Measurements from ENCODE around the gene LRG1.

The LRG1 gene, protein sequence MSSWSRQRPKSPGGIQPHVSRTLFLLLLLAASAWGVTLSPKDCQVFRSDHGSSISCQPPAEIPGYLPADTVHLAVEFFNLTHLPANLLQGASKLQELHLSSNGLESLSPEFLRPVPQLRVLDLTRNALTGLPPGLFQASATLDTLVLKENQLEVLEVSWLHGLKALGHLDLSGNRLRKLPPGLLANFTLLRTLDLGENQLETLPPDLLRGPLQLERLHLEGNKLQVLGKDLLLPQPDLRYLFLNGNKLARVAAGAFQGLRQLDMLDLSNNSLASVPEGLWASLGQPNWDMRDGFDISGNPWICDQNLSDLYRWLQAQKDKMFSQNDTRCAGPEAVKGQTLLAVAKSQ

DNA sequence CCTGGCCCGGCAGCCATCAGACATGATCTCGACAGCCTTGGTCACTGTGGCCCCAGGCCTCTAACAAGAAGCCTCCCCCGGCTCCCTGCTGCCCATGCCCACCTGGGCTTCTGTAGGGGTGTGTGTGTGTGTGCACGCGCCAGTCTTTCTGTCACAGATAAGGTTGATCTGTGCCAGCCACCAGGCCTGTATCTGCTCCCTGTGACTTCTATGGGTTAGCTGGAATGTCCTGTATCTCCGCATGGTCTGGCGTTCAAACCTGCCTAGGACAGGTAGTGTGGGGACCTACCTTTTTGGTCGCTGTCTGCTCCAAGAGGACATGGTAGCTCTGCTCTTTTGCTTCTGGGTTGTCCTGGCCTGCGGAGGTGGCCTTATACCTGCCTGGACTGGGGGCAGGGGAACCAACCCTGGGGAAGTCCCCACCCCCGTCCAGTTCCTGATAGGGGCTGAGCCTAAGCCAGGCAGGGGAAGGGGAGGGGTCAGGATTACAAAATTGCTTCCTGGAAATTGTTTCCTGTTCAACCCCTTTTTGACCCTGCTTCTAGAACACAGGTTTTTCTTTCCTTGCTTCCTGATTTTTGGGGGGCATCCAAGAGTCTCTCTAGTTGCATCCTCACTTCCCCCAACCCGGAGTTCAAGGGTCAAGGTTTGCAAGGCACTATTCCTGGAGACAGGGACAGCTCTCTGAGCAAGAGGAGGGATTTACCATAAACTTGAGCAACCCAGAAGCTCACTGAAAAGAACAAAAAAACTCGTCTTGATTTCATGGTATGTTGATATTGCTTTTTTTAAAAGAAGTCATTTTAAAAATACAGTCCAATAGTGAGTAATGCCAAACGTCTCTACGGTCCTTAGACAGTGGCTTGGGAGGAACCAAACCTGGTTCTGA lies at the start of gene LRG1:
TSS of gene LRG1 (minus strand) at position 344 of the 889 bp plus-strand sequence. CDS start at position 321, 23 bp downstream.
- TF ChIP-seq GATA3 (IDR thresholded peaks at IDR 0.05; ENCODE audit: low read depth, low read length), result no peak
- no peak for TF ChIP-seq GATA2 (IDR thresholded peaks at IDR 0.05; ENCODE audit: low read depth, low read length)

DNA sequence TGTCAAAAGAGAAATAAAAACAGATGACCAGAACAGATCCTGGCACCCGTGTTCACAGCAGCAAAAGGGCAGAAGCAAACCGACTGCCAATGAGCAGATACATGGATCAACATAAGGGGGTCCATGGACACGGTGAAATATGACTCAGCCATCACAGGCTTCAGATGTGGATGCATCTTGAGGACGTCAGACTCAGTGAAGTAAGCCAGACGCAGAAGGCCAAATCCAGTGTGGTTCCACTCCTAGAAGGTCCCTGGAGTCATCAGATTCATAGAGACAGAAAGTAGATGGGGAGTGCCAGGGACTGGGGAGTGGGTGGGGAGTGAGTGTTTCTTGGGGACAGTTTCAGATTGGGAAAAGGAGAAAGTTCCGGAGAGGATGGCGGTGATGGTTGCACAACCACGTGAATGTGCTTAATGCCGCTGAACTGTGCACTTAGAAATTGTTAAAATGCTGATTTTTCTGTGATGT lies 48.5 kb upstream of the LRG1 start:
- TF ChIP-seq GATA2 (IDR thresholded peaks at IDR 0.05; ENCODE audit: low read depth, low read length) (no peak), GATA3 (IDR thresholded peaks at IDR 0.05; ENCODE audit: low read depth, low read length) (no peak)

DNA sequence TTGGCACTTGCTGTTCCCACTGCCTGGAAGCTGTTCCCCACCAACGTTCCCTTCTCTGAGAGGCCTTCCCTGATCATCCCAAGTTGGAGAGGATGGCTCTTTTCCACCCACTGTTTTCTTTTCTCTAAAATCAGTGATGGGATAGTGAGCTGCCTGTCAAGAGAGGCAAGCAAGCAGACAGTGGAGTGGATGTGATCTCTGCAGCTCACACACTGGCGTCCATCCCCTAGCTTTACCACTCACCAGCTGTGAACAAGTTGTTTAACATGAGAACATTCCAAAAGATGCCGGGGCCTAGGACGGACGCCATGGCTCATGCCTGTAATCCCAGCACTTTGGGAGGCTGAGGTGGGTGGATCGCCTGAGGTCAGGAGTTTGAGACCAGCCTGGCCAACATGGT lies 47.7 kb upstream of the LRG1 start:
- TF ChIP-seq GATA3 (IDR thresholded peaks at IDR 0.05; ENCODE audit: low read depth, low read length), result no peak
- TF ChIP-seq GATA2 (IDR thresholded peaks at IDR 0.05; ENCODE audit: low read depth, low read length), result no peak

DNA sequence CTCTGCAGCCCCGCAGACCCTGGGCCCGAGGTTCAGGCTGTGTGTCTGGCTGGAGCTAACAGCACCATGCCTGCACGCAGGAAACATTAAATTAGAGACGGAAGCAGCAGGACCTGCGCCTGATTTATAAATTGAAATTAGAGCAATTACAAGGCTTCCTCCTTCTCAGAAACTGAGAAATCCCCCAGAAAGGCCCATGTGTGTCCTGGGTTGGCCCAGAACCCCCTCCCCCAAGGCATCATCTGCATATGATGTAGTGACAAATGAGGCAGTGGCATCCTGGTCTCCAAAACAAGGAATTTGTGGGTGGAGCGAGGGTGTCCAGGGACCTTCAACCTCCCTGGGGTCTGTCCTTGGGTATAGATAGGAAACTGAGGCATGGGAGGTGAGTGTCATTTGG lies 46.9 kb upstream of the LRG1 start:
- TF ChIP-seq GATA3 (IDR thresholded peaks at IDR 0.05; ENCODE audit: low read depth, low read length) (no peak), GATA2 (IDR thresholded peaks at IDR 0.05; ENCODE audit: low read depth, low read length) (no peak)

DNA sequence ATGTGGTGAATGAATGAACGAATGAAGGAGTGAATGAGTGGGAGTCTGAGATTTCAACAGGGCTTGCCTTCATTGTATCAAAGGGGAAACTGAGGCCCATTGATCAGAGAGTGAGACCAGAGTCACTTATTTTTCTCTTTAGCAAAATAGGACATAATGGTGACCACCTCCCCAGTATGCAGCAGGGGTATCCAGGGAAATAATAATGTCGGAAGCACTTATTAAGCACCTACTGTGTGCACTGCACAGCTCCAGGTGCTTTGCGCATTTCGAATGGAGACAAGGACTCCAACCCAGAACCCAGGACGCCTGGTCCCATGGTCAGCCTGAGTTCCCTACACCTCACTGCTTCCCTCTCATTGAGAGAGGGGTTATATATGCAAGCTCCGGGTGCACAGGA lies 46.4 kb upstream of the LRG1 start:
- TF ChIP-seq GATA3 (IDR thresholded peaks at IDR 0.05; ENCODE audit: low read depth, low read length) (no peak), GATA2 (IDR thresholded peaks at IDR 0.05; ENCODE audit: low read depth, low read length) (no peak)

DNA sequence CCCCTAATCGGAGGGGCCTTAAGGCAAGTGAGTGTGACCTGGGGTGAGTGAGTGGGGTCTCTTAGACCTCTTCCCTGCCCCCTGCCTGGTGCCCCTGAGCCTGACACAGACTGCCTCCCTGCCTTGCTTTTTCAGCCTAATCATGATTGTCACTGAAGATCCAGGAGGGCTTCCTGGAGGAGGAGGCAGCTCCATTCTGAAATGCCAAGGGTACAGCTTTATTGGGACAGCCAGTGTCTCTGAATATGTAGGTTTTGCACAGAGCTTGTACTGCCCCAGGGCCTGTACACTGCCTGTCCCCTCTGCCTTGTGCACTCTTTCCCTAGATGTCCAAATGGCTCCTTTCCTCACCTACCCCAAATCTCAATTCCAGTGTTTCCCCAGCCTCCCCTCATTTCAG lies 45.7 kb upstream of the LRG1 start:
- TF ChIP-seq GATA2 (IDR thresholded peaks at IDR 0.05; ENCODE audit: low read depth, low read length) (no peak), GATA3 (IDR thresholded peaks at IDR 0.05; ENCODE audit: low read depth, low read length) (no peak)

DNA sequence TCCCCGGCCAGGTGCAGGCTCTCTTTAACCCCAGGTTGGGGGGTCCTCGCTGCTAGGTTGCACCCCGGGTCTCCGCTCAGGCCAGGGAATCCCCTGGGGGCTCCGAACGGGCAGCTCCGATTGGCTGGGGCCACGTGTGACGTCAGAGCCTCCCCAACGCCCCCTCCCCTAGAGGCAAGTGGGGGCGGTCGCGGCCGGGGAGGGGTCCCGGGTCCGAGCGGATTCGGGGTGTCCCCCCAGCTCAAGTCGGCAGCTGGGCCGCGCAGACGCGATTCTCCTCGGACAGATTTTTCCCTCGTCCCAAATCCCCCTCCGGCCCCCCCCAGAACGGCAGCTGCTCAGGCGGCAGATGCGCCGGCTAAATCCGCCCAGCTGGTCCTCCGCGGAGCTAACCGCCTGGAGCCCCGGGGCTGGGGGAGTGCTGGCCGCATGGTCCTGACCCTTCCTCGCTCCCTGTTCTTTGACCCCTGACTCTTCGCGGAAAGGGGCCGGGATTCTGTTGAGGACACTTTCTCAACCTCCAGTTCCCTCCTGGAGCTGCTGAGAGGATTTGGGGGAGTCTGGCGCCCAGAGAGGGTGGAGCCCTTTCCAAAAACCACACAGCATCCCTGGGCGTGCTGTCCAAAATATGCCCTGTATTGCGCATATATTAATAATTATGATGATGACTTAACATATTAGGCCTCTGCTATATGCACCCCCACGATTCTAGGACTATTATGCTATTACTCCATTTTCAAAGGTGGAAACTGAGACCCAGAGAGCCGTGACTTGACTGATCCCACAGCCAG lies 45.0 kb upstream of the LRG1 start:
- TF ChIP-seq GATA3 (IDR thresholded peaks at IDR 0.05; ENCODE audit: low read depth, low read length), result no peak
- no peak for TF ChIP-seq GATA2 (IDR thresholded peaks at IDR 0.05; ENCODE audit: low read depth, low read length)

DNA sequence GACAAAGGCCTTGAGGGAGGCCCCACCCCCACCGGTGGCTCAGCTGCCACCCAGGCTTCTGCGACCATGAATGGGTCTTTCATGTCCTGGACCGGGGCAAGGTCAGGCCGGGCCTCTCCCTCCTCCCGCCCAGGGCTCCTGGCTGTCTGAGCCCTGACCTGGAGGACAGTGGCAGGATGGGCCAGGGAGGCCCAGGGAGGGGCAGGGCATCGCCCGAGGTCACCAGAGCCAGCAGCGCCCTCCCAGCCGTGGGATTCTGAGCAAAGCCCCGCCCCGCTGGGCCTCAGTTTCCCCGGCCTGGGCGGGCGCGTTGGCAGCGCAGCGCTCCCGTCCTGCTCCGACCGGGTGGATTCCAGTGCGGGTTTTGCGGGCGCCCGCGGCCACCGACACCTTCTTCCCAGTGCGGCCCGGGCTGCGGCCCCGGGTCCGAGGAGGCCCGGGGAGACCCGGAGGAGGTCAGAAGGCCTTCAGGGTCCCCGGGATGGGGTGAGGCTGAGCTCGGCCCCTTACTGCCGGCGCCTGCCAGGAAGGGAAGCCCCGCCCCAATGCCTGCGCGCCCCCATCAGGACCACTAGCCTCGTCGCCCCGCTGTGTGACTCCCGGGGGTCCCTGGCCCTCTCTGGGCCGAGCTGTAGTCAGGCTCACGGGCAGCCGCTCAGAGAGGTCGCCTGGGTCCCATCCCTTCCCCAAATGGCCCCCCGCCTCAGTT lies 44.3 kb upstream of the LRG1 start:
- no peak for TF ChIP-seq GATA2 (IDR thresholded peaks at IDR 0.05; ENCODE audit: low read depth, low read length)
- no peak for TF ChIP-seq GATA3 (IDR thresholded peaks at IDR 0.05; ENCODE audit: low read depth, low read length)

DNA sequence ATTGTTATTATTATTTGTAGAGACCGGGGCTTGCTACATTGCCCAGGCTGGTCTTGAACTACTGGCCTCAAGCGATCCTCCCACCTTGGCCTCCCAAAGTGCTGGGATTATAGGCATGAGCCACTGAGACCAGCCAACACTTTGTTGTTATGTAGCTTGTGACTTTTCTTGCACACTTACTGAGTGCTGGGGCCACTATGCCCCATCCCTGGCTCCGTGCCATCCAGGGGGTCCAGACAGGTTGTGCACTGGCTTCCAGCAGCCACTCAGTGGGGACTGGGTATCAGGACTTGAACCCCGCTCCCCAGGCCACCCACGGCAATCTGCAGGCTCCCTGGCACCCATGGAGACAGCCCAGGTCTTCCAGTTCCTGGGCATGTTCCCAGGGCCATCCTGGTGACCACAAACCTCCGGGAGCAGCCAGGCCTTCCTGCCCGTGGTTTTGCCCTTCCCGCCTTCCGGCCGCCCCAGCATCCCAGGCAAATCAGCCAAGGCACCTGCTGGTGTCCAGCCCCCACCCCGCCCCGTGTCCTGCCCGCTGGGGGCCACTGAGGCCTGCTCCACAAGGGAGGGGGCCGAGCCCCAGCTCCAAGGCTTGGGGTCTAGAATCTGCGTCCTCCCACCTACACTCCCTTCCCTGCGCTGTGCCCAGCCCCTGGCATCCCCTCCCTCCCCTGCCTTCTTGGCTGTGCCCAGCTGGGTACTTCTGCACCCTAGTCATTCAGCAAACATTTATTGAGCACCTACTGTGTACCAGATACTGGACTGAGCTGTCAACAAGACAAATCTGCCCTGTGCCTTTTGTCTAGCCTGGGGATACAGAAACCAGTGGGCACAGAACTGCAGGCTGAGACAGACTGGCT lies 43.4 kb upstream of the LRG1 start:
- TF ChIP-seq GATA3 (IDR thresholded peaks at IDR 0.05; ENCODE audit: low read depth, low read length) (no peak), GATA2 (IDR thresholded peaks at IDR 0.05; ENCODE audit: low read depth, low read length) (no peak)

DNA sequence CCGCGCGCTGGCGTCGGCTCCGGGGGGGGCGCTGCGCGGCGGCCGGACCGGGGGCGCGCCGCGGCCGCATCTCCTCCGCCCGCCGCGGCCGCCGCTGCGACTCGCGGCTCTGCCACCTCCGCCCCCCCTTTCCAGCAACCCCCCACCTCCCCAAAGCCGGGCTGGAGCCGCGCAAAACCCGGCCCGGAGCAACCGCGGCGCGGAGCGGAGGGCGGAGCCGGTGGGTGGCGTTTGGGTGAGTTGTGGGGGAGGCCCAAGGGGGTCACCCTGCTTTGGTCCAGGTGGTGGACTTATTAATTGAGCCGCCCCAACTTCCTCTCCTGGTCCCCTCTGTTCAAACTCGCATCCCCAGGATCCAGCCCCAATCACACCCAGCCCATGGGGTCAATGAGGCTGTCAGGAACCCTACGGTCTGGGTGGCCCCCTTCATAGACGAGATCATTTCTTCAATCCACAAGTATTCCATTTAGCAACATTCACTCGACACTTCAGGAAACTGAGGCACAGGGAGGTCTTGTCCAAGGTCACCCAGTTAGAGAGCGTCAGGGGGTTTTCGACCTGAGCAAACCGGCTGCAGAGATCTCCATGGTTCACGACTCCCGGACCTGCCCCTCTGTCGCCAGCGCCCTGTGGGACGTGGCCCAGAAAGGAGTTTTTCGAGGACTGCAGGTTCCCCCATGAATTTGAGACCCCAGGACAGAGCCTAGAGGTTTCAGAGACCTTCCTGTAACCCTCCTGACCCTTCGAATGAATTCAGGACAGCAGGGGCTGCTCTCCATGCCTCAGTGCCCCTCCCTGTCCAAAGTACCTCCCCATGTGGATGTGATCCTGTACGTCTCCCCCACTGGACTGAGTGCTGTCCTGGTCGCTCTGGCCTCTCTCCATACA lies 42.1 kb upstream of the LRG1 start:
- TF ChIP-seq GATA2 (IDR thresholded peaks at IDR 0.05; ENCODE audit: low read depth, low read length) (no peak), GATA3 (IDR thresholded peaks at IDR 0.05; ENCODE audit: low read depth, low read length) (no peak)

DNA sequence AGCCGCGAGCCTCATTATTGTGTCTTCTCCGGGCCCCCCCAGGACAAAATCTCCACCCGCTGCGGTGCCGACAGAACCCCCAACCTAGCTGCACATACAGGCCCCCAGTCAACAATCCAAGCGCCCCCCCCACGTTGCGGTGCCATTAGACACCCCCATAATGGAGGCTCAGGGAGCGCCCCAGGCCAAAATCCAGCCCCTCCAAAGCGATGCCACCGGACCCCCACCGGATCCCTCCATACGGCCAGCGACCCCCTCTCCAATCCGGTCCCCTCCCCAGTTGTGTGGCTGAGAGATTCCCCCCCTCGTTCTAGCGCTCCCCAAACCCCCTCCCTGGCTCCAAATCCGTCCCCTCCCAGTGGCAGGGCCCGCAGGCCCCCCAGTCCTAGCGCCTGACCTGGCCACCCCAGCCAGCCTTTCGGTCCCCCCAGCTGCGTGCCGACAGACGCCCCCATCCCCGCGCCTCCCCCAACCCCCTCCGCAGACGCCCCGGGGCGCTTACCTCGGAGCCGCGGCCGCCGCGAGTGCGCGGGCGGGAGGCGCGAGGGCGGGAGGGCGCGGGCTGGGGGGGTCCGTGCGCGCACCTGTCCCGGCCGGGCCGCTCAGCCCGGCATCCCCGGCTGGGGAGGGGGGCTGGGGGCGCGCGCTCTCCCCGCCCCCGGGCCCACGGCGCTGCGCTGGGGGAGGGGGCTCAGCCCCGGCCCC lies 41.3 kb upstream of the LRG1 start:
- TF ChIP-seq GATA3 (IDR thresholded peaks at IDR 0.05; ENCODE audit: low read depth, low read length) (no peak), GATA2 (IDR thresholded peaks at IDR 0.05; ENCODE audit: low read depth, low read length) (no peak)

Data from SH-SY5Y (cell line).